ENCODE measurements around the gene KRTAP5-8.

GRCh38 chr11:71548120-71548519, 10.3 kb downstream of the KRTAP5-8 start, which contains the start of gene KRTAP5-9:
- TF ChIP-seq, protein P1, sequence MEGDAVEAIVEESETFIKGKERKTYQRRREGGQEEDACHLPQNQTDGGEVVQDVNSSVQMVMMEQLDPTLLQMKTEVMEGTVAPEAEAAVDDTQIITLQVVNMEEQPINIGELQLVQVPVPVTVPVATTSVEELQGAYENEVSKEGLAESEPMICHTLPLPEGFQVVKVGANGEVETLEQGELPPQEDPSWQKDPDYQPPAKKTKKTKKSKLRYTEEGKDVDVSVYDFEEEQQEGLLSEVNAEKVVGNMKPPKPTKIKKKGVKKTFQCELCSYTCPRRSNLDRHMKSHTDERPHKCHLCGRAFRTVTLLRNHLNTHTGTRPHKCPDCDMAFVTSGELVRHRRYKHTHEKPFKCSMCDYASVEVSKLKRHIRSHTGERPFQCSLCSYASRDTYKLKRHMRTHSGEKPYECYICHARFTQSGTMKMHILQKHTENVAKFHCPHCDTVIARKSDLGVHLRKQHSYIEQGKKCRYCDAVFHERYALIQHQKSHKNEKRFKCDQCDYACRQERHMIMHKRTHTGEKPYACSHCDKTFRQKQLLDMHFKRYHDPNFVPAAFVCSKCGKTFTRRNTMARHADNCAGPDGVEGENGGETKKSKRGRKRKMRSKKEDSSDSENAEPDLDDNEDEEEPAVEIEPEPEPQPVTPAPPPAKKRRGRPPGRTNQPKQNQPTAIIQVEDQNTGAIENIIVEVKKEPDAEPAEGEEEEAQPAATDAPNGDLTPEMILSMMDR (IDR thresholded peaks at IDR 0.05), result no peak
- no peak for TF ChIP-seq POLR2A (IDR thresholded peaks at IDR 0.05)

Measured in Peyer's patch (tissue), 4 donors.